SU-DHL-6 (cell line): ENCODE results near the gene HOXC10.

Experiments
- CTCF ChIP-seq: fragments of 200-600 bp; sonication (generic); IDR thresholded peaks from one replicate; pipeline ENCODE4 v1.5.1; 2017; ENCODE audit warnings: antibody characterized with exemption, mild to moderate bottlenecking, low read length, moderate library complexity; ENCODE audit not compliant: insufficient read depth, poor library complexity, severe bottlenecking
- EZH2phosphoT487 ChIP-seq: fragments of 200-600 bp; sonication (generic), shearing (Covaris generic); conservative IDR thresholded peaks from 2 replicates; pipeline ENCODE4 v1.6.1; 2018; ENCODE audit warnings: mild to moderate bottlenecking, antibody characterized with exemption, low read length, moderate library complexity, mixed read lengths

- no peak for TF ChIP-seq CTCF
- no peak for TF ChIP-seq EZH2phosphoT487
Measured at GRCh38 chr12:53937099-53937498, 47.8 kb upstream of the HOXC10 start.
